Cardiac fibroblast (primary cell): ENCODE results near the gene ASB11.
"Not testable (repeated sequence)": the region's sequence is repeated elsewhere in the genome, so short reads cannot be mapped to it uniquely, and the experiment has no call there.

ENCODE experiments used
- DNase-seq, 2 donors: peaks; one replicate each; pipeline versions ENCODE4 v3.0.0 to v3.0.0-alpha.2; 2010; ENCODE audit warnings: low read depth in 2 of 2
- H3K4me3 ChIP-seq, 2 donors: replicated peaks in 1 of 2; 1 replicate in 1 of 2; 2 replicates in 1 of 2; pipeline ENCODE4 v1.5.1; 2011; ENCODE audit warnings: low read depth in 2 of 2, low read length in 2 of 2, mild to moderate bottlenecking in 2 of 2, moderate library complexity in 1 of 2
- TF ChIP-seq, protein P1 (sequence below): IDR thresholded peaks from one replicate; pipeline ENCODE4 v1.5.1; 2011; ENCODE audit warnings: low read depth, mild to moderate bottlenecking, low read length, inconsistent platforms

ASB11 gene

DNA sequence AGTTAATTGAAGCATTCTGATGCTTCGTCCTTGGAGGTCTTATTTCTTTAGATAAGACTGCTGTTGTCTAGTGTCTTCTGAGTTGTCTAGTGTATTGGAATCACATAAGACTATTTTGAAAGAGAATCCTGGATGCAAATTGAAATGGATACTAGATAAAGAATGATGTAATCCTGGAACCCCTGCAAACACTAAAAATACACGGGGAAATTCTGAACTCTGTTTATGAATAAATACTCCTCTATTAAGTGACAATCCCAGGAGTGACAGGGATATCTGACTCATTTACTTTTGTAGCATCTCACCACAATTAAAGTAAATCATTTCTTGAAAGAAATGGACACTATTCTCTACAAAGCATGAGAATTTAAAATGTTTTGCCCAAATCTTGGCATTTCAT is 968 bp downstream of the ASB11 start:
- H3K4me3 ChIP-seq = no peak overlapping the region
- TF ChIP-seq, protein P1, sequence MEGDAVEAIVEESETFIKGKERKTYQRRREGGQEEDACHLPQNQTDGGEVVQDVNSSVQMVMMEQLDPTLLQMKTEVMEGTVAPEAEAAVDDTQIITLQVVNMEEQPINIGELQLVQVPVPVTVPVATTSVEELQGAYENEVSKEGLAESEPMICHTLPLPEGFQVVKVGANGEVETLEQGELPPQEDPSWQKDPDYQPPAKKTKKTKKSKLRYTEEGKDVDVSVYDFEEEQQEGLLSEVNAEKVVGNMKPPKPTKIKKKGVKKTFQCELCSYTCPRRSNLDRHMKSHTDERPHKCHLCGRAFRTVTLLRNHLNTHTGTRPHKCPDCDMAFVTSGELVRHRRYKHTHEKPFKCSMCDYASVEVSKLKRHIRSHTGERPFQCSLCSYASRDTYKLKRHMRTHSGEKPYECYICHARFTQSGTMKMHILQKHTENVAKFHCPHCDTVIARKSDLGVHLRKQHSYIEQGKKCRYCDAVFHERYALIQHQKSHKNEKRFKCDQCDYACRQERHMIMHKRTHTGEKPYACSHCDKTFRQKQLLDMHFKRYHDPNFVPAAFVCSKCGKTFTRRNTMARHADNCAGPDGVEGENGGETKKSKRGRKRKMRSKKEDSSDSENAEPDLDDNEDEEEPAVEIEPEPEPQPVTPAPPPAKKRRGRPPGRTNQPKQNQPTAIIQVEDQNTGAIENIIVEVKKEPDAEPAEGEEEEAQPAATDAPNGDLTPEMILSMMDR = no peak
- no peak for DNase-seq

DNA sequence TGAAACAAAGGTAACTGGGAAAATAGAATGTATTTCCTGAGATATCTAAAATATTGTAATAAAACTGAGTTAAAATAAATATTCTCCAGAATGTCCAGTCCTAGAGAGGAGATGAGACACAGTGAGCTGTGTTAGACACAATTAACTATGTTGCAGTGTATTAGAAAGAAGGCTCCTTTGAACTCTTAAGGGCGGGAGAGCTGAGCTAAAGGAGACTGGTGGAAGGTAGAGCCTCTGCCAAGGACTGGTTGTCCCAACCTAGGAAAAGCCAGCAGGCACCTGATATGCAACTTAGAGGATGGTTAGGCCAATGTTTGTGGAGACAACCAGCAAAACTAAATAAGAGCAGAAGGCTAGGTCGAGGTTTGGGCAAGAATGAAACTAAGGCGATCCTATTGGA is 4.3 kb downstream of the ASB11 start:
- no peak overlapping the region for H3K4me3 ChIP-seq
- DNase-seq = no peak
- TF ChIP-seq, protein P1 = no peak

DNA sequence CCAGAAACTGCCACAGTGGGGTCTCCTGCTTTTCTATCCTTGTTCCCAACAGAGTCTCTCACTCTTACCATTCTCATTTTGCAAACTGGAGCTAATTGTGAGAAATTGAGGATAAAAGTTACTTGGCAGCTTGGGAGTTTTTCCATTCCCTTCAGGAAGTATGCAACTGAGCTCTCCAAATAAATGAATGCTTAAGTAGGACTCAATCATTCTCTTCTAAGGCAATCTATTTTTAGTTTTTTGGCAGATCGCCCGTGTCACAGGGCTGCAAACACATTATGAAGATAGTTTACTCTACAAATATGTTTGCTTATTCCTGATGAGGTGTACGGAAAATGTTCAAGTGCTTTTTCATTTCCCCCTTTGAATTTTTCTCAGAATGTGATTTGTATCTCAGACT is 5.3 kb downstream of the ASB11 start:
- DNase-seq = peak; percentile 40 to 81
- no peak overlapping the region for H3K4me3 ChIP-seq
- TF ChIP-seq, protein P1 = no peak

DNA sequence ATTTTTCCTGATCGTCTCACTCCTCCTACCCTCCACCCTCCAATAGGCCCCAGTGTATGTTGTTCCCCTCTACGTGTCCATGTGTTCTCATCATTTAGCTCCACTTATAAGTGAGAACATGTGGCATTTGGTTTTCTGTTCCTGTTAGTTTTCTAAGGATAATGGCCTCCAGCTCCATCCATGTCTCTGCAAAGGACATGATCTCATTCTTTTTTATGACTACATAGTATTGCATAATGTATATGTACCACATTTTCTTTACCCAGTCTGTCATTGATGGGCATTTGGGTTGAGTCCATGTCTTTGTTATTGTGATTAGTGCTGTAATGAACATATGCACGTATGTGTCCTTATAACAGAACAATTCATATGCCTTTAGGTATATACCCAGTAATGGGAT is 9.5 kb downstream of the ASB11 start:
- not testable (repeated sequence) for H3K4me3 ChIP-seq, DNase-seq

DNA sequence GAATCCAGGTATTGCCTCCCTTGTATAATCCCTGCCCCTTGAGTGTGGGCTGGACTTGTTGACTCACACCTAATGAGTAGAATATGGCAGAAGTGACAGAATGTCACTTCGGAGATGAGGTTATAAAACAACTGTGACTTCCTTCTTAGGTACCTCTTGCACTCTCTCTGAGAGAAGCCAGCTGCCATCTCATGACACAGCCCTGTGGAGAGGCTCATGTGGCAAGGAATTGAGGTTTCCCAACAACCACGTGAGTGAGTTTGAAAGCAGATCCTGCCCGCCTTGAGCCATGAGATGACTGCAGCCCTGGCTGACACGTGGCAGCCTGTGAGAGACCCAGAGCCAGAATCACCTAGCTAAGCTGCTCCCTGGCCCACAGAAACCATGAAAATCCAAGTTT is 13.5 kb downstream of the ASB11 start:
- peak; percentile 37 to 42 for DNase-seq
- H3K4me3 ChIP-seq = no peak overlapping the region
- TF ChIP-seq, protein P1 = no peak

DNA sequence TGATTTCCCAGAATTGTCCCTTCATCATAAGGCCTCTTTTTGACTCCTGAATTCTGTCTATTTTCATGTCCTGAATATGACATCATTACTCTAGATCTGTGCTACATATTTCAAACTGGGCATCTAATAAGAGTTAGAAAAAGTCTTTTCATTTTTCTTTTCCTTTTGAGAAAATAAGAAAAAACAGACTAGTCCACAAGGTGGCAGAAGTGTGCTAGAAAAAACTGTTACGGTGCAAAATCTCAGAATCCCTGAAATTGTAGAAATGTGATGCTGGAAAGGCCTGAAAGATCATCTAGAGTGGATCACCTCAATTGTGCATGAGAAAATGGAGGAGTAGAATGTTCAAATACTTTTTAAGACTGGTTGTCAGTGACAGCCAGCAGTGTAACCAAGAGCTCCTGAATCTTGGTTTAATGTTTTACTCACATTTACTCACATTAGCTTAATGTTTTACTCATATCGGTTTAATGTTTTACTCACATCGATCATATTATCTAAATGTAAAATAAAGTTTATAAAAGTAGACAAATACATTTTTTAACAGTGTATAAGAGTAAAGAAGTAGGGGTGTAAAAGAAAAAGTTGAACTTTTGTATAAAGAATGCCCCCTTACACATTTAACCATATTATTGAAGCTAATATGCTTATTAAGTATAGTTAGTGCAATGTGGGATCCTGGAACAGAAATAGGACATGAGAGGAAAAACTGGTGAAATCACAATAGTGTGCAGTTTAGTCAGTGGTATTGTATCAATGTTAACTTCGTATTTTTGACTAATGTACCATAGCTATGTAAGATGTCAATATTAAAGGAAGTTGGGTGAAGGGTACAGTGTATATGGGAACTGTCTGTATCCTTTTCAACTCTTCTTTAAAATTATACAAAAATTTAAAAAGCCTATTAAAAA is 15.2 kb downstream of the ASB11 start:
- TF ChIP-seq, protein P1 = peak; percentile 11
- H3K4me3 ChIP-seq = no peak overlapping the region
- DNase-seq = peak; percentile 40 to 46

DNA sequence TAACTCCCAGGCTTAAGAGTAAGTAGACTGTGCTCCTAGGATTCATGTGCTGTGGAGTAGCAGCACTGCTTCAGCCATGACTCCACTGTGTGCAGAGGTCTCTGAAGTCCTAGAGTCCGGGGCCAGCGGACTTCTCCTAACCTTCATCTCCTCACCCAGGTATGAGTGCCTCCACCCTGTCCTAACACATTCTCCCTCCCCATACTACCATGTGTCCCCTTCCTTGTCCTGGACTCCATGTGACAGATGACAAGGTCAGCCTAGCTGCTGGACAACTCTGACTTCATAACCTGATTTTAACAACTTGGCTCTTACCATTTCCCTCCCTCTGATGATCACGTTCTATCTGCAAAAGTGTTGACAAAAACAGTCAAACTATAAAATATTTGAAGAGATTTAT is 16.7 kb downstream of the ASB11 start:
- no peak overlapping the region for H3K4me3 ChIP-seq
- no peak for DNase-seq
- TF ChIP-seq, protein P1 = no peak
